IMR-90 (cell line): ENCODE results near the gene CDKL1. TPM values are rescaled to one million over a fixed set of nuclear protein-coding genes. Genes with fewer than 3 reads are reported as not detected.

Experiments used
- ATAC-seq: fragments of 200-7000 bp; cut with Tn5 transposase; 2 replicates; pipeline ENCODE4 v1.9.1; 2020; ENCODE audit warnings: low read depth, mild to moderate bottlenecking, moderate library complexity
- BruUV-seq: library from RNA; stranded (reverse); fragments of 400-500 nt; replicated peaks from 2 replicates; lab custom pipeline; 2021; lab: Mats Ljungman, UMichigan
- CTCF ChIA-PET: fragments of 300-600 bp; formaldehyde crosslinking; extraction: SDS; loops from one replicate; lab custom pipeline; 2021; ENCODE audit warnings: antibody characterized with exemption; lab: Yijun Ruan, JAX
- POLR2A ChIA-PET: fragments of 300-600 bp; sonication (Branson Sonifier 250); formaldehyde crosslinking; loops from one replicate; lab custom pipeline; 2022; ENCODE audit warnings: antibody characterized with exemption; ENCODE audit not compliant: unreplicated experiment; lab: Charles Lee
- DNase-seq: peaks from one replicate; pipeline ENCODE4 v3.0.0; 2013
- H2AFZ ChIP-seq: replicated peaks from 2 replicates; pipeline ENCODE3; 2013; ENCODE audit warnings: low read length, mild to moderate bottlenecking; ENCODE audit not compliant: poor library complexity
- H2AK5ac ChIP-seq: 2 replicates; pipeline ENCODE4 v1.6.1; 2013; ENCODE audit warnings: low read depth, low read length, inconsistent platforms
- H2AK9ac ChIP-seq: replicated peaks from 2 replicates; pipeline ENCODE3; 2013; ENCODE audit warnings: mild to moderate bottlenecking, low read depth, low read length, moderate library complexity; ENCODE audit not compliant: poor library complexity
- H2BK120ac ChIP-seq: 2 replicates; pipeline ENCODE4 v1.6.1; 2013; ENCODE audit warnings: low read depth, low read length, inconsistent platforms
- H2BK15ac ChIP-seq: 3 replicates; pipeline ENCODE4 v1.6.1; 2013; ENCODE audit warnings: low read depth, low read length, inconsistent platforms
- H2BK20ac ChIP-seq: 2 replicates; pipeline ENCODE4 v1.6.1; 2013; ENCODE audit warnings: low read depth, mild to moderate bottlenecking, inconsistent platforms, low read length, moderate library complexity
- H2BK5ac ChIP-seq: 2 replicates; pipeline ENCODE4 v1.6.1; 2013; ENCODE audit warnings: mild to moderate bottlenecking, low read depth, low read length, inconsistent platforms; ENCODE audit not compliant: poor library complexity, severe bottlenecking
- H3K14ac ChIP-seq: replicated peaks from 2 replicates; pipeline ENCODE4 v1.6.1; 2013; ENCODE audit warnings: low read depth, low read length, inconsistent platforms
- H3K18ac ChIP-seq: 2 replicates; pipeline ENCODE4 v1.6.1; 2013; ENCODE audit warnings: low read depth, low read length, control low read depth
- H3K23ac ChIP-seq: 2 replicates; pipeline ENCODE4 v1.6.1; 2013; ENCODE audit warnings: low read depth, low read length, inconsistent platforms
- H3K27ac ChIP-seq: 2 replicates; pipeline ENCODE4 v1.5.1; 2013; ENCODE audit warnings: mild to moderate bottlenecking, control low read depth, low read length; ENCODE audit not compliant: insufficient read depth
- H3K27me3 ChIP-seq: 2 replicates; pipeline ENCODE4 v1.6.1; 2013; ENCODE audit warnings: low read length; ENCODE audit not compliant: control insufficient read depth, insufficient read depth
- H3K36me3 ChIP-seq: 2 replicates; pipeline ENCODE4 v1.6.1; 2013; ENCODE audit warnings: low read length, mixed read lengths; ENCODE audit not compliant: control insufficient read depth, insufficient read depth
- H3K4ac ChIP-seq: 2 replicates; pipeline ENCODE4 v1.6.1; 2013; ENCODE audit warnings: low read depth, low read length, inconsistent platforms
- H3K4me1 ChIP-seq: 2 replicates; pipeline ENCODE4 v1.6.1; 2013; ENCODE audit warnings: low read length, mixed read lengths; ENCODE audit not compliant: control insufficient read depth, insufficient read depth
- H3K4me2 ChIP-seq: 2 replicates; pipeline ENCODE4 v1.6.1; 2013; ENCODE audit warnings: low read depth, mild to moderate bottlenecking, control low read depth, low read length, moderate library complexity
- H3K4me3 ChIP-seq: 2 replicates; pipeline ENCODE4 v1.5.1; 2013; ENCODE audit warnings: low read depth, mild to moderate bottlenecking, control low read depth, low read length, moderate library complexity; ENCODE audit not compliant: insufficient read depth
- H3K56ac ChIP-seq: 2 replicates; pipeline ENCODE4 v1.6.1; 2013; ENCODE audit warnings: low read length, inconsistent platforms; ENCODE audit not compliant: insufficient read depth; ENCODE audit errors: extremely low read depth
- H3K79me1 ChIP-seq, 2 experiments: 2 replicates each; pipeline ENCODE4 v1.6.1; 2013; ENCODE audit warnings: low read length in 2 of 2, inconsistent platforms in 1 of 2, low read depth in 1 of 2
- H3K9ac ChIP-seq: 2 replicates; pipeline ENCODE4 v1.6.1; 2013; ENCODE audit warnings: low read depth, low read length, control low read depth
- H3K9me1 ChIP-seq: 2 replicates; pipeline ENCODE4 v1.6.1; 2013; ENCODE audit warnings: low read length, inconsistent platforms; ENCODE audit not compliant: insufficient read depth
- H3K9me3 ChIP-seq: 2 replicates; pipeline ENCODE4 v1.6.1; 2013; ENCODE audit warnings: low read length; ENCODE audit not compliant: control insufficient read depth, insufficient read depth
- H4K20me1 ChIP-seq: 2 replicates; pipeline ENCODE4 v1.6.1; 2013; ENCODE audit warnings: low read length, inconsistent platforms; ENCODE audit not compliant: insufficient read depth
- H4K5ac ChIP-seq: 2 replicates; pipeline ENCODE4 v1.6.1; 2013; ENCODE audit warnings: mild to moderate bottlenecking, low read depth, low read length, control low read depth
- H4K8ac ChIP-seq, 2 experiments: 2 replicates each; pipeline ENCODE4 v1.6.1; 2013; ENCODE audit warnings: low read depth in 2 of 2, low read length in 2 of 2, control low read depth in 1 of 2, inconsistent platforms in 1 of 2
- H4K91ac ChIP-seq: 2 replicates; pipeline ENCODE4 v1.6.1; 2013; ENCODE audit warnings: low read depth, low read length, inconsistent platforms; ENCODE audit not compliant: insufficient read depth
- CHD1 ChIP-seq: IDR thresholded peaks from 2 replicates; pipeline ENCODE4 v1.6.1; 2012; ENCODE audit warnings: low read depth, low read length, improper control_type of control experiment
- MAFK ChIP-seq: IDR thresholded peaks from 2 replicates; pipeline ENCODE4 v1.6.1; 2012; ENCODE audit warnings: low read depth, low read length, improper control_type of control experiment
- MXI1 ChIP-seq: IDR thresholded peaks from 2 replicates; pipeline ENCODE4 v1.6.1; 2012; ENCODE audit warnings: low read depth, mild to moderate bottlenecking, low read length, moderate library complexity, borderline replicate concordance
- RCOR1 ChIP-seq: IDR thresholded peaks from 2 replicates; pipeline ENCODE4 v1.6.1; 2012; ENCODE audit warnings: mild to moderate bottlenecking, low read length, improper control_type of control experiment; ENCODE audit not compliant: insufficient replicate concordance
- WGBS, 2 experiments: methylation state at CpG; one replicate each; pipeline versions ENCODE4 v1.1.5 to v1.1.7; 2013; ENCODE audit warnings: missing lambda C conversion rate in 2 of 2; ENCODE audit not compliant: insufficient read length in 1 of 2; ENCODE audit errors: extremely low coverage in 2 of 2; 5-methylcytosine and 5-hydroxymethylcytosine counted together
- dilution Hi-C: fragments of 300-500 bp; cut with HindIII; formaldehyde crosslinking; loops from one replicate; pipeline ENCODE4 v1.14.3; 2018; ENCODE audit warnings: low sequenced_read_pairs; ENCODE audit not compliant: unreplicated experiment
- in situ Hi-C: fragments of 300-500 bp; cut with MboI; formaldehyde crosslinking; loops from 3 replicates; pipeline ENCODE4 v1.14.3; 2019; ENCODE audit warnings: low sequenced_read_pairs, inconsistent platforms, mixed read lengths
- intact Hi-C: fragments of 100-400 bp; cut with micrococcal nuclease; formaldehyde crosslinking; loops from 2 replicates; pipeline ENCODE4 v1.10.0; 2022
- polyA plus RNA-seq, 3 experiments: library from polyadenylated mRNA; depleted of rRNA; stranded (reverse); fragments of >200 nt; gene quantifications; 2 replicates each; pipeline ENCODE4 v1.2.3, GENCODE V29; 2012; ENCODE audit warnings: low replicate concordance in 1 of 3
- total RNA-seq: library from RNA; depleted of rRNA; stranded (reverse); fragments of >200 nt; gene quantifications from 2 replicates; pipeline ENCODE4 v1.2.3, GENCODE V29; 2012

CDKL1 gene
- total and polyA plus RNA-seq, 2 of the 4 experiments (the other 2 are of a cell fraction), result 1.9 to 3.8 TPM

- H3K23ac ChIP-seq, result no peak overlapping the region
- intact Hi-C loops (no loop called here), in situ Hi-C loops (no loop called here), dilution Hi-C loops (no loop called here)
- 100% methylated on average over 1 of the region's 4 CpGs; no CpG with 5 or more reads in 1 of the 2 experiments for WGBS, 2 experiments
- H3K4me1 ChIP-seq, result no peaks in the 10 kb centered on the region
- no peaks in the 10 kb centered on the region for H3K27me3 ChIP-seq
- no peaks in the 10 kb centered on the region for H3K36me3 ChIP-seq
- no peak overlapping the region for H2BK20ac ChIP-seq
- H4K20me1 ChIP-seq, result no peaks in the 10 kb centered on the region
- H3K4ac ChIP-seq, result no peak overlapping the region
- no peak overlapping the region for H2AFZ ChIP-seq
- BruUV-seq, result no TSS peak
- CTCF ChIA-PET, result no interaction called here
- H3K4me3 ChIP-seq, result no peak overlapping the region
- no peak overlapping the region for H3K18ac ChIP-seq
- no peaks in the 10 kb centered on the region for H3K9me3 ChIP-seq
- H4K91ac ChIP-seq, result no peak overlapping the region
- ATAC-seq, result no peak
- POLR2A ChIA-PET, result no interaction called here
- no peak overlapping the region for H2BK15ac ChIP-seq
- no peak overlapping the region for H3K27ac ChIP-seq
- no peak for TF ChIP-seq MXI1
- TF ChIP-seq MAFK, result no peak
- TF ChIP-seq RCOR1, result no peak
- no peak for TF ChIP-seq CHD1
- H2AK5ac ChIP-seq, result no peak overlapping the region
- H3K56ac ChIP-seq, result no peak overlapping the region
- DNase-seq, result no peak
- no peak overlapping the region for H2BK120ac ChIP-seq
- H3K9ac ChIP-seq, result no peak overlapping the region
- H4K5ac ChIP-seq, result no peak overlapping the region
- no peaks in the 10 kb centered on the region for H3K79me1 ChIP-seq
- no peak overlapping the region for H4K8ac ChIP-seq
- no peak overlapping the region for H3K14ac ChIP-seq
- H2AK9ac ChIP-seq, result no peak overlapping the region
- H2BK5ac ChIP-seq, result no peak overlapping the region
- H3K4me2 ChIP-seq, result no peak overlapping the region
- H3K9me1 ChIP-seq, result peaks cover 6% of the 10 kb centered on the region
Measured at GRCh38 chr14:50371546-50371945, 25.1 kb downstream of the CDKL1 start.
